ENCODE data around the gene ASCL2. TPM values are rescaled to one million over a fixed set of nuclear protein-coding genes. Genes with fewer than 3 reads are reported as not detected.

Gene ASCL2
- total and polyA plus RNA-seq, 2 of the 4 experiments (the other 2 are of a cell fraction), result not detected

- dilution Hi-C loops (cut with HindIII; ENCODE audit: low sequenced_read_pairs, unreplicated experiment), result no loop called here
- Histone ChIP-seq H3K9me1 (ENCODE audit: insufficient read depth, low read length) (no peaks in the 10 kb centered on the region), H4K8ac (ENCODE audit: low read depth in 2 of 2, low read length in 2 of 2) (no peak overlapping the region), H3K79me1 (ENCODE audit: low read depth in 1 of 2, low read length in 2 of 2) (no peaks in the 10 kb centered on the region), H3K56ac (ENCODE audit: extremely low read depth, insufficient read depth, low read length) (no peak overlapping the region), H3K27ac (ENCODE audit: insufficient read depth, low read length) (no peak overlapping the region), H2AK5ac (ENCODE audit: low read depth, low read length) (no peak overlapping the region), H3K27me3 (ENCODE audit: control insufficient read depth, insufficient read depth, low read length) (peaks cover 82% of the 10 kb centered on the region), H2AFZ (replicated peaks; ENCODE audit: low read length, poor library complexity) (no peak overlapping the region), H4K20me1 (ENCODE audit: insufficient read depth, low read length) (no peaks in the 10 kb centered on the region), H3K9ac (ENCODE audit: low read depth, low read length) (no peak overlapping the region), H3K4me3 (ENCODE audit: insufficient read depth, low read depth, low read length) (no peak overlapping the region), H2AK9ac (replicated peaks; ENCODE audit: low read depth, low read length, poor library complexity) (no peak overlapping the region), H3K23ac (ENCODE audit: low read depth, low read length) (no peak overlapping the region), H4K5ac (ENCODE audit: low read depth, low read length) (no peak overlapping the region), H3K9me3 (ENCODE audit: control insufficient read depth, insufficient read depth, low read length) (no peaks in the 10 kb centered on the region), H3K4me1 (ENCODE audit: control insufficient read depth, insufficient read depth, low read length) (no peaks in the 10 kb centered on the region), H3K36me3 (ENCODE audit: control insufficient read depth, insufficient read depth, low read length) (no peaks in the 10 kb centered on the region), H2BK5ac (ENCODE audit: low read depth, low read length, poor library complexity, severe bottlenecking) (no peak overlapping the region), H3K18ac (ENCODE audit: low read depth, low read length) (no peak overlapping the region), H2BK120ac (ENCODE audit: low read depth, low read length) (no peak overlapping the region), H3K4ac (ENCODE audit: low read depth, low read length) (no peak overlapping the region), H3K14ac (replicated peaks; ENCODE audit: low read depth, low read length) (no peak overlapping the region), H2BK15ac (ENCODE audit: low read depth, low read length) (no peak overlapping the region), H4K91ac (ENCODE audit: insufficient read depth, low read depth, low read length) (no peak overlapping the region), H2BK20ac (ENCODE audit: low read depth, low read length) (no peak overlapping the region), H3K4me2 (ENCODE audit: low read depth, low read length) (no peak overlapping the region)
- intact Hi-C loops (cut with micrococcal nuclease), result no loop called here
- BruUV-seq (replicated peaks), result no TSS peak
- CTCF ChIA-PET, result no interaction called here
- in situ Hi-C loops (cut with MboI; ENCODE audit: low sequenced_read_pairs), result no loop called here
- DNase-seq (no peak), ATAC-seq (ENCODE audit: low read depth) (no peak)
- 75% methylated on average over 9 of the region's 12 CpGs; no CpG with 5 or more reads in 1 of the 2 experiments for WGBS, 2 experiments (ENCODE audit: extremely low coverage in 2 of 2, insufficient read length in 1 of 2)
- TF ChIP-seq FOS (IDR thresholded peaks at IDR 0.05; ENCODE audit: low read depth, low read length) (no peak), RCOR1 (IDR thresholded peaks at IDR 0.05; ENCODE audit: insufficient replicate concordance, low read length) (no peak), POLR2A (IDR thresholded peaks at IDR 0.05; ENCODE audit: low read depth, low read length) (no peak), MAZ (IDR thresholded peaks at IDR 0.05; ENCODE audit: borderline replicate concordance, low read depth, low read length) (no peak), NFE2L2 (IDR thresholded peaks at IDR 0.05; ENCODE audit: low read depth, low read length) (no peak), RFX5 (IDR thresholded peaks at IDR 0.05; ENCODE audit: low read depth, low read length) (no peak), BHLHE40 (IDR thresholded peaks at IDR 0.05; ENCODE audit: low read depth, low read length) (no peak), USF2 (IDR thresholded peaks at IDR 0.05; ENCODE audit: low read depth, low read length) (no peak), MAFK (IDR thresholded peaks at IDR 0.05; ENCODE audit: low read depth, low read length) (no peak), CHD1 (IDR thresholded peaks at IDR 0.05; ENCODE audit: low read depth, low read length) (no peak), RAD21 (IDR thresholded peaks at IDR 0.05; ENCODE audit: low read length) (no peak), MXI1 (IDR thresholded peaks at IDR 0.05; ENCODE audit: borderline replicate concordance, low read depth, low read length) (no peak), ELK1 (IDR thresholded peaks at IDR 0.05; ENCODE audit: borderline replicate concordance, low read depth, low read length) (no peak), SMC3 (IDR thresholded peaks at IDR 0.05; ENCODE audit: low read depth, low read length) (no peak), CEBPB (IDR thresholded peaks at IDR 0.05; ENCODE audit: low read depth, low read length) (no peak)
- POLR2A ChIA-PET (ENCODE audit: unreplicated experiment), result no interaction called here
These were observed 3.4 kb upstream of the ASCL2 start for GRCh38 chr11:2273771-2274170.

Data from IMR-90 (cell line).